KBM-7 (cell line): Measurements from ENCODE around the gene EML4.
A peak's percentile ranks its signal among the peaks of the same experiment; 100 is the strongest.
"Not testable (repeated sequence)": the region's sequence is repeated elsewhere in the genome, so short reads cannot be mapped to it uniquely, and the experiment has no call there.

Experiments used
- DNase-seq: peaks from one replicate; pipeline ENCODE4 v3.0.0-alpha.2; 2015
- in situ Hi-C: fragments of 300-500 bp; cut with MboI; formaldehyde crosslinking; loops from 2 replicates; pipeline ENCODE4 v1.14.3; 2020; ENCODE audit warnings: low sequenced_read_pairs, low pct_unique_long_range_greater_than_20kb, mixed read lengths

The EML4 gene

DNA sequence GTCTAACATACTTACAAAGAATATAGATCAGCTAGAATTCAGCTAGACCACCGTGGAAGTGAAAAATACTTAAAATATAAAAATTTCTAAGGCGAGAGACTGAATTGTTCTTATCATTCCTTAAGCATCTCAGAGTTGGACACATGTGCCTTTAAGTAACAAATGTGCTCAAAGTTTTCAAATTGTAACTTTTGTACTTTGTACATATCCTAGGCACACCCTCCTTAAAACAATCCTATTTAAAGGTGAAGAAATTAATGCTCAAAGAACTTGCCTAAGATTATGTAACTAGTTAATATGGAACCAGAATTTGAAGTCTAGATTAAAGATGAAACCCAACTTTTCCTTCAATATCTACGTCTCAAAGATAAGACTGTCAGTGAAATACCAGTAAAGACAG lies 74.1 kb downstream of the EML4 start:
- in situ Hi-C loops, result no loop called here
- DNase-seq, result no peak

DNA sequence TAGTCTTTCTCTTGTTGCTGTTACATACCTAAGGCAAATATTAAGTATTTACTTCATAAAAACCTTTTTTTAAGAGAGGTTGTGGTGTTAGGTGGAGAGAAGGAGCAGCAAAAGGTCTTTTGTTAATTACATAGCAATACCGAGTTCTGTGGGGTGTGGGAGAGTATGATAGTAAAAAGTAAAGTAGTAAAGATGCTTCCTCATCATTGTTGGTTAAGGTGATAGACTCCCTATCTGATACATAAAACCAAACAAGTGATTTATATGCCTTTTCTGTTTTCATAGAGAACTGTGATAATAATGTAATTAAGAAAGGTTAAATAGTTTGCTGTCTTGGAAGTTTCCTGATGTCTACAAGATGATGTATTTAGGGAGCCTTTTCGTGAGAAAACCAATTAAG lies 75.4 kb downstream of the EML4 start:
- in situ Hi-C loops, result no loop called here
- DNase-seq, result no peak

DNA sequence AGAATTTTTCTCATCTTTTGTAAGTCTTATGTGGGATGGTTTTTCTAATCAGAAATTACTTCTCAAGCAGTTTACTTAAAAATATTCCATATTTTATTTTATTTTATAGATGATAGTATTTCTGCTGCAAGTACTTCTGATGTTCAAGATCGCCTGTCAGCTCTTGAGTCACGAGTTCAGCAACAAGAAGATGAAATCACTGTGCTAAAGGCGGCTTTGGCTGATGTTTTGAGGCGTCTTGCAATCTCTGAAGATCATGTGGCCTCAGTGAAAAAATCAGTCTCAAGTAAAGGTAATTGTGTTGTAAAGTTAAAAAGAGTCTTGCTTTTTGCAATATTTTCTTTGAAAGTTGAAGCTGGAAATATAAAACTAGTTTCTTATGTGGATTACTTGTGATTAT lies 76.2 kb downstream of the EML4 start:
- DNase-seq, result no peak
- in situ Hi-C loops, result no loop called here

DNA sequence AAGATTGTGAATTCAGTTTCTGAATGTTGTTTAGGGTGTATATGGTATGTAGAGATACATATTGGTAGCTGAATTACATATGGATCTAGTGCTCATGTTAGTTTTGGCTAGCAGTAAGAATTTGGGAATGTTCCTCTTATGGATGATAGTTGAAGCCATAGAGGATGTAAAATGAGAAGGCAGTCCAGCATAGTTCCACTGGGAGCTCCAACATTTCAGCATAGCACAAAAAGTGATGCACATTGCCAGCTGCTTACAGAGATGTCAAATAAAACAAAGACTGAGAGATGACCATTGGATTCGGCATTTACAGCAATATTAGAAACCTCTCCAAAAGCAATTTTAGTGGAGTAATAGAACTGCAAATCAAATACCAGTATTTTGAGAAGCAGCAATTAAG lies 77.4 kb downstream of the EML4 start:
- DNase-seq, result no peak
- in situ Hi-C loops, result no loop called here

DNA sequence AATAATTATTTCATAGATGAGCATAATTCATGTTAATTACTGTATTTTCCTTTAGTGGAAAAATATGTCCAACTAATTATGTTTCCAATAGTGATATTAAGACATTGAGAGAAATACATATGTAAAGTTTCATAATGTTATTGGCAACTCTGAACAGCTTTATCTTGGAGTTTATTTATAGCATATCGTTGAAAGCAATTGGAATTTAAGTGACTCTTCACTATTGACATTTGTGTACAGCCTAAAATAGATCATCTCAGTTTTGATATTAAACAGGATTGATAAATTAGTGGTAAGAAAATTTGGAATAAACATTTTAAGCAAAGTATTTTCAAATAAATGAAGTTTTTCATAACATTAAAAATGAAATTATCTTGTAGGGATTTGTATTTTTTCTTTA lies 79.7 kb downstream of the EML4 start:
- no peak for DNase-seq
- in situ Hi-C loops, result no loop called here

DNA sequence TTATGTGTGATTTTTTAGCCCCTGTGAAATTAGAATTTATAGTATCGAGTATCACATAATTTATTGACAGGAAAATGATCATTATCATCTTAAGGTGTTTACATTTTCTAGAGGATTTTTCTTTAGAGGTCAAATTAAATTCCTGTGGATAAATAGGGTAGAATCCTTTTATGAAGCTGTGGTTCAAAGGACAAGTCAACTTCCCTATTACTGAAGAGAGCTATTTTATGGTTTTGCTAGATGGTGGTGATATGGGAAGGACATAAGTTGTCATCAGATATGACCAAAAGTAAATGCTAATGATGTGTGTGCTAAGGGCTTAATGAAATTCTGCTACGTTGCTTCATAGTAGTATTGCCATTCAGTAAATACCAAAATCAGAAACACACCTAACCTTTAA lies 80.1 kb downstream of the EML4 start:
- in situ Hi-C loops, result no loop called here
- DNase-seq, result peak; percentile 54

DNA sequence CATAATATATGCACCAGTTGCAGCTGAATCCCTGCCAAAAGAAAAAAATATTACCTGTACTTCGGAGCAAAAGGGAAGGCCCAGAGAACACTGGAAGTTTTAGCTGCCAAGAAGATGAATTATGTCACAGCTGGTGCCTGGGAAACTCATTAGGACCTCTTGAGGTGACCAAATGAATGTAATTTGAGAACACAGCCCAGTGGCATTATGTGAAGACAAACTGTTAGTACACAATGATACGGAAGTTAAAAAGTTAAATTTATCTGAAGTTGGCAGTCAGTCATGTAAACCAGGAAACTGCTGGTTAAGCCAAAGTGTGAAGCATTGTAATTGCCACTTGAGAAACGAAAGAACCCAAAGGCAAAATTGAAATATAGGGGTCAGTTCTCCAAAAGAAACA lies 80.7 kb downstream of the EML4 start:
- in situ Hi-C loops, result no loop called here
- peak; percentile 15 for DNase-seq

DNA sequence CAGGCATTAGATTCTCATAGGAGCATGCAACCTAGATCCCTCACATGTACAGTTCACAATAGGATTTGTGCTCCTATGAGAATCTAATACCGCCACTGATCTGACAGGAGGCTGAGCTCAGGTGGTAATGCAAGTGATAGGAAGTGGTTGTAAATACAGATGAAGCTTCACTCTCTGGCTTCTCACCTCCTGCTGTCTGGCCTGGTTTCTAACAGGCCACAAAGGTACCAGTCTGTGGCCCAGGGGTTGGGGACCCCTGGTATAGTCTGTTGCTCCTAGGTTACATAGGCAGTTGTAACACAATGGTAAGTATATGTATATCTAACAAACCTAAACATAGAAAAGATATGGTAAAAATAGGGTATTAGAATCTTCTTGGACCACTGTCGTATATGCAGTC lies 81.8 kb downstream of the EML4 start:
- DNase-seq, result no peak
- in situ Hi-C loops, result no loop called here

DNA sequence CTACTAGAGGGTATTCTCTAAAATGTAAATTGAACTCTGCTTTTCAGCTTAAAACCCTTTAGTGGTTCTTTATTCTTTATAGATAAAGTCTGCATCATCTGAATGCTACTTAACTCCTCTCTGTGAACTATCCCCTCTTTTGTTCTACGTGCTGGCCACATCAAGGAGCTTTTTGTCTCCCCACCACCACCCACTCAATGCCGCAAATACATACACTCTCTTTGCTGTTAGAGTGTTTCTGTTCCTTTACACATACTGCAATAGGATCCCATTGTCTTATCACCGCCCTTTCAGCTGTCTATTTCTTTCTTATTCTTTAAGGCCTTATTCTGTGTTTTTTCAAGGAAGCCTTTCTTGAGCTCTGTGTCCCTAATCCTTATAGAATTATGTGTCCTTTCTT lies 83.3 kb downstream of the EML4 start:
- no peak for DNase-seq
- in situ Hi-C loops, result no loop called here

DNA sequence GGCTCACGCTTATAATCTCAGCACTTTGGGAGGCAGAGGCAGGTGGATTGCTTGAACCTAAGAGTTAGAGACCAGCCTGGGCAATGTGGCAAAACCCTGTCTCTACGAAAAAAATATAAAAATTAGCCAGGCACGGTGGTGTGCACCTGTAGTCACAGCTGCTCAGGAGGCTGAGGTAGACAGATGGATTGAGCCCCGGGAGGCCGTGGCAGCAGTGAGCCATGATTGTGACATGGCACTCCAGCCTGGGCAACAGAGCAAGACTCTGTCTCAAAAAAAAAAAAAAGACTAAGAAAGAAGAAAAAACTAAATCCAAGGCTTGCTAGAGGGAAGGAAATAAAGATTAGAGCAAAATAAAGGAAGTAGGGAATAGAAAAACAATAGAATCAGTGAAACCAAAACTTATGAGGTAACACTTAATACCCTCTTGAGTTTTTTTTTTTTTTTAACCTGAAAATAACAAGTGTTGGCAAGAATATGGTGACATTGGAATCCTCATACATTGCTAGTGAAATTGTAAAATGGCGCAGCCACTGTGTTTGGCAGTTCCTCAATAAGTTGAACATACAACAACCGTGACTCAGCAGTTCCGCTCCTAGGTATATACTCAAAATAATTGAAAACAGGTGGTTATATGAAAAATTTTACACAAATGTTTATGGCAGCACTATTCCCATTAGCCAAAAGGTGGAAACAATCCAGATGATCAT lies 85.2 kb downstream of the EML4 start:
- no peak for DNase-seq
- in situ Hi-C loops, result no loop called here

DNA sequence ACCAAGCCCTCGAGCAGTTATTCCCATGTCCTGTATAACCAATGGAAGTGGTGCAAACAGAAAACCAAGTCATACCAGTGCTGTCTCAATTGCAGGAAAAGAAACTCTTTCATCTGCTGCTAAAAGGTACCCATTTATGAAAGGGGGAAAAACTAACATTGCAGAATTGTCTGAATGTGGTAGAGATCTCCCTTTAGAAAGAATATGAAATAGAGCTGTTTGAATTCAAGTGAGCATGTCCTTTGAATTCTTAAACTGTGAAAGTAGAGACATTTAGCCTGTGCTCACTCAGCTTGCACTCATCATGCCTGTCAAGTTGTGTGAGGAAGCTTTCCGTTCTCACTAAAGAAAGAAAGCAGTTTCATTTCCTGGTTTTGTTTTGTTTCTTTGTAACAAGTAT lies 87.4 kb downstream of the EML4 start:
- in situ Hi-C loops, result no loop called here
- DNase-seq, result no peak

DNA sequence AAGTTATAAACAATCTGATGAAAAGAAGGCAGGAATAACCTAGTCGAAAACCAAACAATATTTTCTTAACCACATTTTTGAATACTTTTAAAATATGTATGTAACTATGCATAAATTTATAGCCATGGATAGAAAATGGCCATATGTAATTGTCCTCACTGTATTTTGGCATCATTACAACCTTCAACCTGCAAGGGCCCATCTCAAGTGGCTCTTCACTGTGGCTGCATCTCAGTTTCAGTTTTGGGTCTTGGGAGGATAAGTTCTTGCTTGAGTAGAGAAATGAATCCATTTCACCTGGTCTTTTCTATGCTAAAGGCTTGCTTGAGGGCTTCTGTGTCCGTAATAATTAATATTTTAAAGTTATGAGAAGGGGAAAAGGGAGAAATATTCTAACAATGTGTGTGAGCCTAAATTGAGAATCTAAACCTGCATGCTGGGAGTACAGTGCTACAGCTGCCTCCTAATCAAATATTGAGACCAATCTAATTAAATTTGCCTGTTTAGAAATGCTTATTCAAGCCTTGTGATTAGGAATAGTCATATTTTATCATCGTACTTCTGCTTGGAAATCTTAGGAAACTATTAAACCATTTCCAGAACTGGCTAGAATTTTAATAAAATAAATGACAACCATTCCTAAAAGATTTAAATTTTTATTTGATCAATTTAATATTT lies 92.5 kb downstream of the EML4 start:
- in situ Hi-C loops, result no loop called here
- DNase-seq, result no peak

DNA sequence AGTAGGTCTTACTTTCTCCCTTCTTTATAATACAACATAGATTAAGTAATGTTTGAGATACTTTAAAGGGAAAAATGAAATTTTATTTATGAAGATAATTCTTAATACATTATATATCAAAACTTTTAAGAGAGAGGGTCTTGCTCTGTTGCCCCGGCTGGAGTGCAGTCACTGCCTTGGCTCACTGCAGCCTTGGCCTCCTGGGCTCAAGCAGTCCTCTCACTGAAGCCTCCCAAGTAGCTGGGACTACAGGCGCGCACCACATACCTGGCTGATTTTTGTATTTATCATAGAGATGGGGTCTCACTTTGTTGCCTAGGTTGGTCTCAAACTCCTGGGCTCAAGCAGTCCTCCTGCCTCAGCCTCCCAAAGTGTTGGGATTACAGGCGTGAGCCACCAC lies 97.1 kb downstream of the EML4 start:
- DNase-seq, result no peak
- in situ Hi-C loops, result no loop called here

DNA sequence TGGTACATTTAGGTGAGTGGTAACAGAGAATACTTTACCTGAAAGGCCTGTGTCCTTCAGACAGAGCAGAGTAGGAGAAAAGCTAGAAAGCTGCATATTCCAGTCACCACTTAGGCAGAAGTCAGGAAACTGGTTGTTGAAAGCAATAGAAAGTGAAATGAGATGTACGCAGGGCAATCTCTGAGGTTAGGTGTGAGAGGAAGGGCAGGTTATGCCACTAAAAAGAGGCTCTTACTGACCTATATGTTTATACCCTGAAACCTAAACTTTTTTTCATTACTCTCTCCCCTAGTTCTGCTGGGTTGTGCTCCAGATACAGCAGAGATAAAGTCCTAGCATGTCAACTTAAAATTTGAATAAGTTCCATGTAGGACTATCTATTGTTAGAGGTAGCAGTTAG lies 98.4 kb downstream of the EML4 start:
- no peak for DNase-seq
- in situ Hi-C loops, result no loop called here

DNA sequence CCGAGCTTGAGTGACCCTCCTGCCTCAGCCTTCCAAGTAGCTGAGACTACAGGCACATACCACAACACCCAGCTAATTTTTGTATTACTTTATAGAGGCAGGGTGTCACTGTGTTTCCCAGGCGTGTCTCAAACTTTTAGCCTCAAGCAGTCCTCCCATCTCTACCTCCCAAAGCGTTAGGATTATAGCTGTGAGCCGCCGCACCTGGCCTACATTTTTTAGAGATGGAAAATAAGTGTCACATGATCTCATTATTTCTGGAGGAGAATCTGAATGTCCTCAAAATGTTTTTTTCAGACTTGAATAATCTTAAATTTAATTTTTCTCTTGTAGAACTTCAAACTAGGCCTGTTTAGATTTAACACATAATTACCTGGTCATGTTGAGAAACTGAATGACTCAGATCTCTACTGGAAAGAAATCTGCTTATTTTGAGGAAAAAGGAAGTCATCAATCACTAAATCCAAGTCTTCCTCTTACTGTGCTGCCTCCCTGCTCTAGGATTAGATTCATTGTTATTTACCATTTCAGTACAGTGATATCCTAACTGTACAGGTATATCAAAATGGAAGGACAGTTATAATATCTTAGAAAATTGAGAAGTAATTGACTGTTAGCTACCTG lies 99.5 kb downstream of the EML4 start:
- in situ Hi-C loops, result no loop called here
- DNase-seq, result no peak

DNA sequence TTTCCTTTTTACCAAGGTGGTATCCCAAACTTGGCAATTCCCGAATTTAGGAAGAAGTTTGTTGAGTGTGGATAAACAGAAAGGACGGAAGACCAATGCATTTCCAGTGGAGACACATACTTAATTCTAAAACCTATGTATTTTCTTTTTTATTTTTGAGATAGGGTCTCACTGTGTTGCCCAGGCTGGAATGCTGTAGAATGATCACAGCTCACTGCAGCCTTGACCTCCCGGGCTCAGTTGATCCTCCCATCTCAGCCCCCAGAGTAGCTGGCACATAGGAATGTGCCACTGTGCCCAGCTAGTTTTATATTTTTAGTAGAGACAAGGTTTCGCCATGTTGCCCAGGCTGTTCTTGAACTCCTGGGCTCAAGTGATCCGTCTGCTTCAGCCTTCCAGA lies 101.6 kb downstream of the EML4 start:
- DNase-seq, result no peak
- in situ Hi-C loops, result no loop called here

DNA sequence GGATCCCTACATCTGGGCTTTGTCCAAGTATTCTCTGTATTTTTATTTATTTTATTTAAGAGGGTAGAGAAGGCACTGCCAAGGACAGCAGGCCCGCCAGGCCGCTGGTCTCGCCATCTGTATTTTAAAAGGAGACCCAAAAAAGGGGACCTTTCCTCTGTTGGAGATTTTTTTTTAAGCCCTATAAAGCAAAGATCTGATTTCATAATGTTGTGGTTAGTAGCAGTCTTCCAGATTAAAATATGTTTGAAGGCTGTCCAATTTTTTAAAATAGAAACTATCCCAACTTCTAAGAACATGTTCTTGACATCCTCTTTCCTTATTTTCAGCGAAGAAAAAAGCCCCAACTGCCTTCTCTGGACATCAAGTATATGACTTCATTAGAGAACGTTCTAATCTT lies 102.1 kb downstream of the EML4 start:
- DNase-seq, in situ Hi-C loops: not testable (repeated sequence)

DNA sequence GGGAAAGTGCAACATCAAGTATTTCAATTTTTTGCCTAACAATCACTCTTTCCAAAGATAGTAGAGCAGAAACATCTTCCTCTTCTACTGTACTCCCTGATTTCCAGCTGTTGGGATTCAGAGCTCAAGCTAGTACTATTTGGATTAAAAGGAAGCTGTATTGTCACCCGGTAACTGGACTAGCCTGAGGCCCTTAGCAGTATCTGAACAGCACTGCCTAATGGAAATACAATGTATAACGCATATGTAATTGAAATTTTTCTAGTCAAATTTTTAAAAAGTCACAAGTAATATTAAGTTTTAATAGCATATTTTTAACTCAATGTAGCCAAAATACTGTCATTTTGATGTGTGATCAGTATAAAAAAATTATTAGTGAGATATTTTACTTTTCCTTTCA lies 105.7 kb downstream of the EML4 start:
- no peak for DNase-seq
- in situ Hi-C loops, result no loop called here

DNA sequence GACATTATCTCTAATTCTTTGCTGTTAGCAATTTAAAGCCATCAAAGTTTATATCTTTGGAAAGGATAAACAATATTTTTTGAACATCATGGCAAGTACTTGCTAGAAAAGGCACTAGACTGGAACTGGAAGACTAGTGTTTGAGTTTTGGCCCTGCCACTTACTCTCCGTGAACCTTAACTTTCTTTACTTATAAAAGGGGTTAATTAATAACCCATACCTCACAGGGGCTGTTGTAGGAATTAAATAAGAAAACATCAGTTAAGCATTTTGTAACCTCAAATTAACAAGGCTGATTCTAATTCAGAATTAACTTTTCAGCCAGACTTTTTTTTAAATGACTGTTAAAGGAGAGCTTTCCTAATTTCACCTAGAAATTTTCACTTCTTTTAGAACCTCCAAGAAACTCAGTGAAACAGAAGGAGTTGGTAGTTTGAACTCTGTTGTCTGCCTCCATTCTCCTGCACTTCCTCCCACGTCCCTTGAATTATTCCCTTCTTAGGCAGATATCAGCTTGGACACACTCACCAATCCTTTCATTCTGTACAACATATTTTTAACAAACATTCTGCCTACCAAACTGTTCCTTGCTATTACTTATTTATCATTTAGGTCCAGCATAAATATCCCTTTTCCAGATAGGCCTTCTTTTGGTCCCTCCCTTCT lies 112.4 kb downstream of the EML4 start:
- in situ Hi-C loops, result no loop called here
- DNase-seq, result no peak

DNA sequence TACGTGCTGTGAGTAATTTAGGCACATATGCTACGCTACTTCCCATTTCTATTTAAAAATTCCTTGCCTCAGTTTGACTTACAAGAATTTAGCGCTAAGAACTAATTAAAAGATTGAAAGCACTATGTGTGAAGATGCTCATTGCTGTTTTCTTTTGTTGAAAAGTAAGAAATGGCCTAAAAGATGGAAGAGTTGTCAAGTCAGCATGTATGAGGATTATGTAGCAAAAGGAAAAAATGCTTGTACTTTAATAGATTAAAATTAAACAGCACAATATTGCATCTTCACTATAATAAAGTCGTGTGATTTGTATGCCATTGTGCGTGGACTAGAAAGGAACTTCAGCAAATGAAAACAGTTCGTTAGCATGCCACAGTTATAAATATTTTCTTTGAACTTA lies 114.9 kb downstream of the EML4 start:
- DNase-seq, result no peak
- in situ Hi-C loops, result no loop called here
